RPMI8226 (cell line): Measurements from ENCODE around the gene UBA7.
"Not testable (repeated sequence)": the region's sequence is repeated elsewhere in the genome, so short reads cannot be mapped to it uniquely, and the experiment has no call there.

Source experiments
- DNase-seq: peaks from one replicate; pipeline ENCODE4 v3.0.0-alpha.2; 2015

The UBA7 gene

DNA sequence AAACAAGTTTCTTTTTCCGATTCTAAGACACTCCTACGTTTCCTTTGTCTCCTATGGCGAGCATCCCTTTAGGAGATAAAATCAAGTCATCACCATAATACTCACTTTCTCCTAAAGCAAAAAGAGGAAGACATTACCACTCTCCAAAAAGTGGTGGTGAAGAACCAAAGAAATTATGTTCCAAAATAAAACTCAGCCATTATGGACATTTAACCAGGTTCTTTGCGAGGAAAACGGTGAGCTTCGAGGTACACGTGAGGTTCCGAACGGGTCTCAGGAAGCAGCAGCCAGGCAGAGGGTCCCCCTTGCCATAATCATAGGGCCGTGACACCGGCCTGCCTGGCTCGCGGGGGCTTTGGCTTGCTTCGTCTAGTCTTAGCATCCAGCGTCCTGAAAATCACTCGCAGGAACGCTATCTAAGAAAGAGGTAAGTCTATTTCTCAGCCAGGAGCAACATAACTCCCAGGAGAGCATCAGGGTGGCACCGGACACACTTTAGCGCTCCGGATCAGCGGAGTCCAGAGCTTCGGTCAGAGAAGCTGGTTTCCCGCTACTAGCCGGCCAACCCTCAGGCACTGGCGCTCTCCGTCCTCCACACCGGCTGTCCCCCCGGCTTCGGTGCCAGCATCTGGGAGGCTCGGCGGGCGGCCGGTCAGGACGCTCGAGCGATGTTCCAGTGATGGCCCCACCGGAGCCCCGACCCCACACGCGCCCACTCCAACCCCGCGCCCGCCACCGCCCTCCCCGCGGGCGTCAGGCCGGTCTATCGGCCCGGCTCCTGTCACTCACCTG, 28.0 kb downstream of the UBA7 start:
- peak; percentile 34 for DNase-seq

DNA sequence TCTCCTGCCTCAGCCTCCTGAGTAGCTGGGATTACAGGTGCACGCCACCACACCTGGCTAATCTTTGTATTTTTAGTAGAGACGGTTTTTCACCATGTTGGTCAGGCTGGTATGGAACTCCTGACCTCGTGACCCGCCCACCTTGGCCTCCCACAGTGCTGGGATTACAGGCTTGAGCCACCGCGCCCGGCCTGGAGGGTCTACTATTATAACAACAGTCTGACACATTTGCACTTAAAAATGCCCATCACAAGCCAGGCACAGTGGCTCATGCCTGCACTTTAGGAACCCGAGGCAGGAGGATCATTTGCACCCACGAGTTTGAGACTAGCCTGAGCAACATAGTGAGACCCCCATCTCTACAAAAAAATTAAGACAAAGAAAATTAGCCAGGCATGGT, 31.5 kb downstream of the UBA7 start:
- not testable (repeated sequence) for DNase-seq

DNA sequence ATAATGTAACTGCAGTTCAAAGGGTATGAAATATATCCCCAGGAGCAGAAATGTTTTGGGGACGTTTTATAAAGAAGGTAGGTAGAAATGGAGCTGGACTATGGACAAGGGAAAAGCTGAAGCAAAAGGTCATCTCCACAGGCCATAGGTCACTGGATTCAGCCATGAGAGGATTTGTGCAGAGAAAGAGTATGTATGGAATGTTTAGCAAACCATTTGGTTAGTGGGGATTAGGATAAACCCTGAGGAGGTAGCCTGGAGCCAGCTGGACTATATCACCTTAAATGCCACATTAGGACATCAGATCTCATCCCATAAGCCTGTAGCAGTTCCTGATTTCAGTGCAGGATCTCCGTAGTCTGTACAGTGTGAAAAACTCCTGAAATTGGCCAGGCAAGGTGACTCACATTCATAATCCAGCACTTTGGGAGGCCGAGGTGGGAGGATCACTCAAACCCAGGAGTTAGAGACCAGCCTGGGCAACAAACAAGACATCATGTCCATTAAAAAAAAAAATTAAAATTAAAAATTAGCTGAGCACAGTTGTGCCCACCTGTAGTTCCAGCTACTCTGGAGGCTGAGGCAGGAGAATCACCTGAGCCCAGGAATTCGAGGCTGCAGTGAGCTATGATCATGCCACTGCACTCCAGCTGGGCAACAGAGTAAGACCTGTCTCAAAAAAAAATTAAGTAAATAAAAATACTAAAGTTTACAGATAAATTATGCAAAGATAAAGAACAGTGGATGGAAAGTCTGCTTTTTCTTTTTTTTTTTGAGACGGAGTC, 32.1 kb downstream of the UBA7 start:
- no peak for DNase-seq

DNA sequence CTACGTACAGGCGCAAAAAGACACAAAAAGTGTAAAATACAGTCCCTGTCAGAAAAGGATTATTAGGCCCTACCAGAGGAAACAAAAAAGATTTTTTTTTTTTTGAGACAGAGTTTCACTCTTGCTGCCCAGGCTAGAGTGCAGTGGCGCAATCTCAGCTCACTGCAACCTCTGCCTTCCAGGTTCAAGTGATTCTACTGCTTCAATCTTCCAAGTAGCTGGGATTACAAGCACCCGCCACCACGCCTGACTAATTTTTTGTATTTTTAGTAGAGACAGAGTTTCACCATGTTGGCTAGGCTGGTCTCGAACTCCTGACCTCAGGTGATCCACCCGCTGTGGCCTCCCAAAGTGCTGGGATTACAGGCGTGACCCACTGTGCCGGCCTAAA, 32.8 kb downstream of the UBA7 start:
- DNase-seq, result not testable (repeated sequence)

DNA sequence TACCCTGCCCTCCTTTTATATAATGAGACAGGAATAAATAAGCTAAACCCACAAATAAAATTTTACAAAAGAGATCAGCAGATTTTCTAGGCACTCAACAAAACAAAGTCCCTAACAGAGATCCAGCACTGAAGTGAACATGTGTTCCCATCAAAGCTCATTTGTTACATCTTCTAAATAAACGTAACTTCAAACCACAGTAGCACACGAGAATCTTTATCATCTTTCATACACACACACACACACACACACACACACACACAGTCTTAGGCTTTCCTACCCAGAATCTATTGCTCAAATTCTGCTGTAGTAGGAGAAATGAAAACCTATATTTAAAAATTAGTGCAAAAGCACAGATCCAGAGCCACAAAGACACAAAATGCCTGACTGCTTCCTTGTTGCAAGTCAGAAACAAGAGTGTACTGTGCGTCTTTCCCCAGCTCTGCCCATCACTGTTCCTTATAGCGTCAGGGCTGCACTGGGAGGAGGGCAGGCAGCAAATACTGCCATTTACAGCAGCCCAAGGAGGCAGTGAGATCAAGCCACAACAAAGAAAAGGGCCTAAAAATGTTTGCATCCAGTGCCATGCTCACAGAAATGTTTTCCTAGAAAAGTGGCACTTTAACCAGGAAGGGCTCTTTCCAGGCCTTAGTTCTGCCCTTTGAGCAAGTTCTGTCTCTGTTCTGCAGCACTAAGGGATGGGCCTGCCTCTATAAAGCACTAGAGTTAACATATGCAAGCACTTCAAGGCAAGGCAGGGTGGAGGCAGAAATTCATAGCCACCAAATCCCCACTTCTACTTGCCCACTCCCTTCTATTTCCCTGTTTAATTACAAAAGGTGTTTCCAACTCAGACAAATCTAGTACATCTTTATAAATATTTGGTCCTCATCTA, 33.4 kb downstream of the UBA7 start:
- DNase-seq, result no peak

DNA sequence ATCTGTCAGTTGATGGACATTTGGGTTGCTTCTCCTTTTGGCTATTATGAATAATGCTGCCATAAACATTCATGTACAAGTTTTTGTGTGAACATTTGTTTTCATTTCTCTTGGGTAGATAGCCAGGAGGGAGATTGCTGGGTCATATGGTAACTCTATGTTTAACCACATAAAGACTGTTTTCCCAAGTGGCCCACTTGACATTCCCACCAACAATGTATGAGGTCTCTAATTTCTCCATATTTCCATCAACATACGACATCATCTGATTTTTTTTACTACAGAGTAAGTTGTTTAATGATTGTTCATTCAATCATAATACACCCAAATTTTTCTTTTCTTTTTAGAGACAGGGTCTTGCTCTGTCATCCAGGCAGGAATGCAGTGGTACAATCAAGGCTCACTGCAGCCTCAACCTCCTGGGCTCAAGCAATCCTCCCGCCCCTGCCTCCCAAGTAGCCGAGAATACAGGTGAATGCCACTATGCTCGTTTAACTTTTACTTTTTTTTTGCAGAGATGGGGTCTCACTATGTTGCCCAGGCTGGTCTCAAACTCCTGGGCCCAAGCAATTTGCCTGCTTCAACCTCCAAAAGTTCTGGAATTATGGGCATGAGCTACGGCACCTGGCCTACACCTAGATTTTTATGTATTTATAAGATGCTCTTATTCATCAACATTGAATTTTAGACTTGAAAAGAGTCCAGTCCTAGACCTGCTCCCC, 34.2 kb downstream of the UBA7 start:
- DNase-seq, result no peak

DNA sequence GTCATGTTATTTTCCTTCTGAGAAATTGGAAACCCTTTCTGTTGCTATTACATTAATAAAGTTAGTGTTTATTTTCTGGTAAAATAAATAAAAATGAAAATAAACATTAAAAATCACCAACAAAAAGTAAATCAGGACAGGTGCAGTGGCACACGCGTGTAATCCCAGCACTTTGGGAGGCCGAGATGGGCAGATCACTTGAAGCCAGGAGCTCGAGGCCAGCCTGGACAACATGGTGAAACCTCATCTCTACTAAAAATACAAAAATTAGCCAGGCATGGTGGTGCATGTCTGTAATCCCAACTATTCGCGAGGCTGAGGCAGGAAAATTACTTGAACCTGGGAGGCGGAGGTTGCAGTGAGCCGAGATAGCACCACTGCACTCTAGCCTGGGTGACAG, 37.7 kb downstream of the UBA7 start:
- DNase-seq, result not testable (repeated sequence)

DNA sequence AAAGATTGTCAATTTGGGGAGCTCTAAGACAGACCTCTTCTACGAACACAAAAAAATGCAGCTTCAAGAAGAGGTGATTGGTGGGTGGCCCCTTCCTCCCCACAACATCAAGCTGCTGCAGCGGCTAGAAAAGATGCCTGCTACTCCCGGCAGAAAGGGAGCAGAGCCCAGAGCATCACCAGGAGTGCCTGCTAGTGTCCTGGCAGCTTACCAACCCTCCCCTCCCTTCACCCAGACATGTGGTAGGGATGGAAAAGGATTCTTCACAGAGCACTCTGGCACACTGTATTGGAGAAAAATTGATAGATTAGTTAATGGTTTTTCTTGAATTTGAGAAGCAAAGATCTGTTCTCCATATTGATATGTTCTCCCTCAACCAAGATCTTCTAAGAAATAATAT, 38.2 kb downstream of the UBA7 start:
- no peak for DNase-seq

DNA sequence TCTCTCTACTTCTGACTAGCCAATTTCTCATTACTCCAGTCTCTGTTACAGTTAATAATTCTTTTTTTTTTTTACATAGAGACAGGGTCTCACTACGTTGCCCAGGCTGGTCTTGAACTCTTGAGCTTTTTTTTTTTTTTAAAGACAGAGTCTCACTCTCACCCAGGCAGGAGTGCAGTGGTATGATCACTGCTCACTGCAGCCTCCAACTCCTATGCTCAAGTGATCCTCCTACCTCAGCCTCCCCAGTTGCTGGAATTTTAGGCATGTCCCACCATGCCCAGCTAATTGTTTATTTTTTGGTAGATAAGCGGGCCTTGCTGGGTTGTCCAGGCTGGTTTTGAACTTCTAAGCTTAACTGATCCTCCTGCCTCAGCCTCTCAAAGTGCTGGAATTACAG, 41.0 kb downstream of the UBA7 start:
- DNase-seq, result no peak

DNA sequence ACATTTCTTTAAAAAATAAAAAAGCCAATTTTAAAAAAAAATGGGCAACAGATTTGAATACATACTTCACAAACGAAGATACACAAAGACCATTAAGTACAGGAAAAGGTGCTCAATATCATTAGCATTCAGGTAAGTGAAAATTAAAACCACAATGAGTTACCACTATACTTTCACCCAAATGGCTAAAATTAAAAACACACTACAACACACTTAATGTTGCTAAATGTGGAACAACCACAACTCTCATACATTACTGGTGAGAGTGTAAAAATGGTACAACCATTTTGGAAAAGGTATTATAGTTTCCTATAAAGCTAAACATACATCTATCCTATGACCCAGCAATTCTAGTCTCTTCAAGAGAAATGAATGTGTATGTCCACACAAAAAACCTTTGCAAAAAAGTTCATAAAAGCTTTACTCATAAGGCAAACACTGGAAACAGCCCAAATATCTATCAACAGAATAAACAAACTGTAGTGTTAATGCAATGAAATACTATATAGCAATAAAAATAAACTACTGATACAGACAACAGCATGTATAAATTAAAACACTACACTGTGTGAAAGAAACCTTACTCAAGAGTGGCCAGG, 42.3 kb downstream of the UBA7 start:
- DNase-seq, result no peak

DNA sequence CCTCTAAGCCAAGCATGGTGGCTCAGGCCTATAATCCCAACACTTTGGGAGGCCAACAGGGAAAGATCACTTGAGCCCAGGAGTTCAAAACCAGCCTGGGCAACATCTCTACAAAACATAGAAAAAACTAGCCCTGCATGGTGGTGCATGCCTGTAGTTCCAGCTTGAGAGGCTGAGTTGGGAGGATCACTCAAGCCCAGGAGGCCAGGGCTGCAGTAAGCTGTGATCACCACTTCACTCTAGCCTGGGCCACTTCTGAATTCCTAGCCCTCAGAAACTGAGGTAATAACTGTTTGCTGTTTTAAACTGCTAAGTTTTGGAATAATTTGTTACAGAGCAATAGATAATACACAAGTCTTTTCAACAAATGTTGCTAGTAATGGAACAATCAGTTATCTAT, 43.8 kb downstream of the UBA7 start:
- DNase-seq, result no peak

DNA sequence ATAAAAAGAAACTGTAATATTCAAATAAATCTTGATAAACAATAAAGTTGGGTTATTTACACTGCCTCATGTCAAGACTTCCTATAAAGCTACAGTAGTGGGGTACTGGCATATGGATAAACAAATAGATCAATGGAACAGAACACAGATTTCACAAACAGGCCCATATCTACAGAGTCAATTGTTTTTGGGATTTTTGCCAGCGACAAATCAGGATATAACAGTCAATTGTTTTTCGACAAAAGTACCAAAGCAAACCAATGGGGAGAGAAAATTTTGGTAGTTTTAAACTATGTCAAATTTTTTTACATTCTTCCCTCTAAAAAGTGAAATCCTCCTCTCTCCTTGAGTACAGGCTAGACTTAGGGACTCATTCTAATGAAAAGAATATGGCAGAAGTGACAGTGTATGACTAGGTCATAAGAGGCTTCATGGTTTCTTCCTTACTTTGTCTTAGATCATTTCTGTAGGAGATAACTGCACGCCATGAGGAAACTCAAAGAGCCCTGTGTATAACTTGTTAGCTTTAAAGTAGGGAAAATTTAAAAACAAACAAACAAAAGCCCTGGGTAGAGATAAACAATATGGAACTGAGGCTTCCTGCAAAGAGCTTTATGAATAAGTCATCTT, 44.4 kb downstream of the UBA7 start:
- no peak for DNase-seq

DNA sequence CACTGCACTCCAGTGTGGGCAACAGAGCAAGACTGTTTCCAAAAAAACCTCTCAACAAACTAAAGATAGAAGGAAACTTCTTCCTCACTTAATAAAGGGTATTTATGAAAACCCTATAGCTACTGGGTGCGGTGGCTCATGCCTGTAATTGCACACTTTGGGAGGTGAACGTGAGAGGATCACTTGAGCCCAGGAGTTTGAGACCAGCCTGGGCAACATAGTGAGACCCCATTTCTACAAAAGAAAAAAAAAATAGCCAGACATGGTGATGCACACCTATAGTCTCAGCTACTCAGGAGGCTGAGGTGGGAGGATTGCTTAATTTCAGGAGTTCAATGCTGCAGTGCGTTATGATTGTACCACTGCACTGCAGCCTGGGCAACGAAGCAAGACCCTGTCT, 49.8 kb downstream of the UBA7 start:
- DNase-seq, result no peak

DNA sequence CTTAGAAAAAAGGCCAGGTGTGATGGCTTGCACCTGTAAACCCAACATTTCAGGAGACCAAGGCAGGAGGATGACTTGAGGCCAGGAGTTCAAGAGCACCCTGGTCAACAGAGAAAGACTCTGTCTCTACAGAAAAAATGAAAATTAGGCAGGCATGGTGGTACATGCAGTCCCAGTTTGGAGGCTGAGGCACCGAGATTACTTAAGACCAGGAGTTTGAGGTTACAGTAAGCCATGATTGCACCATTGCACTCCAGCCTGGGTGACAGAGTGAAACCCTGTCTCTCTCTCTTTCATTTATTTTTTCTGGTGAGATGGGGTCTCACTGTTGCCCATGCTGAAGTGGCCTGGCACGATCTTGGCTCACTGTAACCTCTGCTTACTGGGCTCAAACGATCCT, 52.1 kb downstream of the UBA7 start:
- DNase-seq, result no peak

DNA sequence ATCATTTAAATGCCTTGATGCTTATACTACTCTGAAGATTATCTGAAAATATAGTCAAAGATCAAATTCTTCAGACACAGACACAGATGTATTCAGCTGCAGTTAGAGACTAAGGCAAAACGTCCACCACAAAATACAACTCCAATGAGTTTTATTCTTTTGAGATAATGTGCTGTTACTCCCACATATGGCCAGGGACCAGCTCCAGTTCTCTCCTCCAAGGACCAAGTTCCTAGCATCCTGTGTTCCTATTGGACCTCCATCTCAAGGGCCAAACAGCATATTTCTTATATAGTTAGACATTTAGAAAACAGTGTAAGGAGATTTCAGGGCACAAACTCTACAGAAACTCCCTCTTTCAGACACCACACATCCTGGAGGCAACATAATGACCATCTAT, 54.5 kb downstream of the UBA7 start:
- DNase-seq, result no peak

DNA sequence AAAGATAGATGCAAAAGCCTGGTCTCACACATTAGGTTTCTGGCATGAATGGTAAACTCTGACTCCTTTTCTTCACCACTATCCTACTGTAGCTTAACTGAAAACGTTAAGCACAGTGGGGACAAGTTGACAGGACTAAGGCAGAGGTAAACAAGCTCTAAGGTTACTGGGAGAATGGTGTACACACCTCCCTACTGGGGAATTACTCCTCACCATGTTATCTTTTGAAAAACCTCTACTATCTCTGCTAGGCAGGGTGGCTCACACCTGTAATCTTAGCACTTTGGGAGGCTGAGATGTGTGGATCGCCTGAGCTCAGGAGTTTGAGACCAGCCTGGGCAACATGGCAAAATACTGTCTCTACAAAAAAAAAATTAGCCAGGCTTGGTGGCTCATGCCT, 56.6 kb downstream of the UBA7 start:
- DNase-seq, result no peak

DNA sequence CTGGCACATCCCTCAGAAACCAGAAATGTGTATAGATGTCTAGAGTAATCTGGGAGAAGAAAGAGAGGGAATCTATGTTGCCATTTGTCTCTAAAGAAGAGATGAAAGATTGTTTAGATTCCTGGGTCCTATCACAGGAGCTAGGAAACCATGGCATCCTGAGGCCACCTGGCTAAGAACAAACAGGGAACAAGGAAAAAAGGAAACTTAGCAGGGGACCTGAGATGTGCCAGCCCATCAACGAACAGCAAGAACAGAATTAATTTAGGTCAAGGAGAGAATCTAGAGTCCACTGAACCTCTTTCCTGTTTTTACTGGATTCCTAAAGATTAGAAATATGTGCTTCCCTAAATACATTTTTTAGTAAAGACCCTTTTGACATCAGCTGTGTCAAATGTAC, 57.7 kb downstream of the UBA7 start:
- DNase-seq, result no peak
